Endothelial cell of umbilical vein (primary cell): Measurements from ENCODE around the gene RAB3C.

Source experiments
- MYC ChIP-seq: IDR thresholded peaks from one replicate; pipeline ENCODE4 v1.6.1; 2011; ENCODE audit warnings: mild to moderate bottlenecking, low read depth, low read length
- TF ChIP-seq, protein P1 (sequence below), 2 donors: IDR thresholded peaks; 1 replicate in 1 of 2; 2 replicates in 1 of 2; pipeline ENCODE4 v1.5.1; 2011; ENCODE audit warnings: low read length in 2 of 2, mild to moderate bottlenecking in 2 of 2, moderate library complexity in 2 of 2, control low read depth in 1 of 2, inconsistent platforms in 1 of 2, low read depth in 1 of 2; ENCODE audit not compliant: insufficient read depth in 1 of 2; ENCODE audit errors: extremely low read depth in 1 of 2
- TF ChIP-seq, protein P2 (sequence below): IDR thresholded peaks from 2 replicates; pipeline ENCODE4 v1.6.1; 2011; ENCODE audit not compliant: insufficient read depth, insufficient read length

DNA sequence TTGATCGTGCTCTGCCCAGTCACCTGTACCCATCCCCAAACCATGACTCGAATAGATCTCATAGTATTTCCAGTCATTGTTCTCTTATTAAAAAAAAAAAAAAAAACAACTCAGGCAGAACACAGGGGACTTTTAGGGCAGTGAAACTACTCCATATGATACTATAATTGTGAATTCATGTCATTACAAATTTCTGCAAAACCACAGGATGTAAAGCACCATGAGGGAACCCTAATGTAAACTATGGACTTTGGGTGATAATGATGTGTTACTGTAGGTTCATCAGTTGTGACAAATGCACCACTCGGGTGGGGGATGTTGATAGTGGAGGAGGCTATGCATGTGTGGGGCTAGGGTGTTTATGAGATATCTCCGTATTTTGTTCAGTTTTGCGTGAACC, 133.8 kb downstream of the RAB3C start:
- TF ChIP-seq, protein P1, sequence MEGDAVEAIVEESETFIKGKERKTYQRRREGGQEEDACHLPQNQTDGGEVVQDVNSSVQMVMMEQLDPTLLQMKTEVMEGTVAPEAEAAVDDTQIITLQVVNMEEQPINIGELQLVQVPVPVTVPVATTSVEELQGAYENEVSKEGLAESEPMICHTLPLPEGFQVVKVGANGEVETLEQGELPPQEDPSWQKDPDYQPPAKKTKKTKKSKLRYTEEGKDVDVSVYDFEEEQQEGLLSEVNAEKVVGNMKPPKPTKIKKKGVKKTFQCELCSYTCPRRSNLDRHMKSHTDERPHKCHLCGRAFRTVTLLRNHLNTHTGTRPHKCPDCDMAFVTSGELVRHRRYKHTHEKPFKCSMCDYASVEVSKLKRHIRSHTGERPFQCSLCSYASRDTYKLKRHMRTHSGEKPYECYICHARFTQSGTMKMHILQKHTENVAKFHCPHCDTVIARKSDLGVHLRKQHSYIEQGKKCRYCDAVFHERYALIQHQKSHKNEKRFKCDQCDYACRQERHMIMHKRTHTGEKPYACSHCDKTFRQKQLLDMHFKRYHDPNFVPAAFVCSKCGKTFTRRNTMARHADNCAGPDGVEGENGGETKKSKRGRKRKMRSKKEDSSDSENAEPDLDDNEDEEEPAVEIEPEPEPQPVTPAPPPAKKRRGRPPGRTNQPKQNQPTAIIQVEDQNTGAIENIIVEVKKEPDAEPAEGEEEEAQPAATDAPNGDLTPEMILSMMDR (IDR thresholded peaks at IDR 0.05; ENCODE audit: extremely low read depth in 1 of 2, insufficient read depth in 1 of 2, low read depth in 1 of 2, low read length in 2 of 2) = no peak
- no peak for TF ChIP-seq MYC
- TF ChIP-seq, protein P2, sequence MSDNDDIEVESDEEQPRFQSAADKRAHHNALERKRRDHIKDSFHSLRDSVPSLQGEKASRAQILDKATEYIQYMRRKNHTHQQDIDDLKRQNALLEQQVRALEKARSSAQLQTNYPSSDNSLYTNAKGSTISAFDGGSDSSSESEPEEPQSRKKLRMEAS = no peak
